Activated CD4-positive, alpha-beta T cell treated with anti-CD3 and anti-CD28 coated beads, Interleukin-10, Interleukin-2, amounts not matched to agents 100 ng/mL and 50 ng/mL, durations not matched to agents 16 hours and 8 hours (primary cell): ENCODE measurements around the gene PCNX1.
"Not testable (repeated sequence)": the region's sequence is repeated elsewhere in the genome, so short reads cannot be mapped to it uniquely, and the experiment has no call there.

Experiments used
- DNase-seq: peaks from one replicate; pipeline ENCODE4 v3.0.0-alpha.2; 2020

The PCNX1 gene

DNA sequence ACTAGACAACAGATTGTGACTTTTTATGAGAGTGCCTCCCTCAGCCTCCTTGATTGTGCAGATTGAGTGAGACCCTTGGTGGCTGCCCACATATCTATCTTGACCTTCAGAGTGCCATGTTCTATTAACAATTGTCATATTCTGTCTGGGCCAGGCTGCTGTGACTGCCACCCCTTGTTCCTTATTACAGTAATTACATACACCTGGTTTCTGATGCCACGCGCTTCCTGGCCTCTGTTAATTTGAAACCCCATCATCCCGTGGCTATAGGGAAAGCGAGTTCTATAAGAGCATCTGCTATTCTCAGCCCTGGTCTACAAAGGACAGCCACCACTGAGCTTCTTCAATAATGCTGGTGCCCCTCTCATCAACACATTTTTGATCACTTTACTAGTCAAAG, 228.7 kb downstream of the PCNX1 start:
- DNase-seq: no peak

- DNase-seq: no peak
Measured at GRCh38 chr14:71136386-71137060, 229.3 kb downstream of the PCNX1 start.

DNA sequence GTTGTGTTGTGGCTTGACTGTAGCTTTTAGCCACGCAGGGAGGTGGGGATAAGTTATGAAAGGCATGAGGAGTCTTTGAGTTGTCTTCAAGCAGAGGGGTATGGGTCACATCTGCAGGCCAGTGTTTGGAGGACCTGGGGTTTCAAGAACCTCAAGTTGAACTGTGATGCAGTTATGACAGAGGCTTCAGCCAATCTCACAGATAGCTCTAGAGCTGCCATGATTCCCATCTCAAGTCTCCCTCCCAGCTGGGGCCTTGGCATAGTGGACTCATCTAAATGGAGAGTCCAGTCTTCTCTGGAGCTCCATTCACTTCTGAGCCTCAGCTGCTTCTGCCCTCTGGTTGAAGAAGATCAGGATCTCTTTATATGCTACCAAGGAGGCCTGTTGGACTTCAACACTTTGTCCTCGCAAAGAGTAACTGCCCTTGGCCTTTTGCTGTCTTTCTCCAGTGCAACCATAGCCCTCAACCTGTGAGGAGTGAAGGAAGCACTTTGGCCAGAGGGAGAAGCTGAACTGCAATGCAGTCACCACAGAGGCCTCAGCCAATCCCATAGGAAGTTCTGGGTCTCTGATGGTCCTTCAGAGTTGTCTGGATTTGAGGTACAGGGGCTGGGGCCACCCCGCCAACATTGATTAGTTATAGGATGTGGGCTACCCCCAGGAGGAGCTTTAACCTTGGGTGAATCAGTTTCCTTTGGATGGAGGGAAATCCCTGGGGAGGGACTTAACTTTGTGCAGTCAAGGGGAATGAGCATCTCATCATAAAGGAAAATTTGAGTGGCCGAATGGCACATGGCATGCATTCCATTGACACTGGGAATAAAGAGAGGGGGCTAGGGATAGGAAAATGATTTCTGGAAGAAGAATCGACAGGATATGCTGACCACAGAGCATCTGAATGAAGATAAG, 230.5 kb downstream of the PCNX1 start:
- no peak for DNase-seq

DNA sequence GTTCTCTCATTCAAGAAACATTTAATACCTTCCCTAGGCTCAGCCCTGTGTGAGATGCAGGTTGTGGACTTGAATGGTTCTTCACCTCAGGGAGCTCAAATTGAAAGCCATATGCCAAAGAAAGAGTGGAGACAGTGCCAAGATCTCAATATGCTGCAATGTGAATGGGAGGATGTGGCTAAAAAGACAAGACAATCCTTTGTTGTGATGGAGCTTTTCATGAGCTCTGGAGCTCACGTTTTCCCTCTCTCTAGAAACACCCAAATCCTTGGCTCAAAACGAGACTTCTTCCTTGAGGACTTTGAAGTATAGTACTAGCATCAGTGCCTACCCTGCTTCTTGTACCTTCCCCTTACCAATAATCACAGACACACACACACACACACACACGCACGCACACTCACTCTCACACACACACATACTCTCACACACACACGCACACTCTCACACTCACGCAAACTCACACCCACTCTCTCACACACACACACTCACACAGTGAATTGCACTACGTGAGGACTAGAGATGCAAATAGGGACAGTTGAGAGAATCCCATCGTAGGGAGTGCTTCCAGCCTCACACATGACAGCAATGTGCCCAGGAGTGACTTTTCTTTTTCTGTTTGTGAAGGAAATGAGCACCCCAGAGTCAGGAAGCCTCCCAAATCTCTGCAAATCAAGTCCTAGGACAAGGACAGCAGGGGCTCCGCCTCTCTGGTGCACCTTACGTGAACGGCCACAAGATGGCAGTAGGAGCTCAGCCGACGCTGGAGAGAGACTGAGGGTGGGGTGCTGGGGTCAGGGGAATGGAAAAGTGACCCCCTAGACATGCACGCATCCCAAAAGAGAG, 231.4 kb downstream of the PCNX1 start:
- DNase-seq: peak; percentile 67

DNA sequence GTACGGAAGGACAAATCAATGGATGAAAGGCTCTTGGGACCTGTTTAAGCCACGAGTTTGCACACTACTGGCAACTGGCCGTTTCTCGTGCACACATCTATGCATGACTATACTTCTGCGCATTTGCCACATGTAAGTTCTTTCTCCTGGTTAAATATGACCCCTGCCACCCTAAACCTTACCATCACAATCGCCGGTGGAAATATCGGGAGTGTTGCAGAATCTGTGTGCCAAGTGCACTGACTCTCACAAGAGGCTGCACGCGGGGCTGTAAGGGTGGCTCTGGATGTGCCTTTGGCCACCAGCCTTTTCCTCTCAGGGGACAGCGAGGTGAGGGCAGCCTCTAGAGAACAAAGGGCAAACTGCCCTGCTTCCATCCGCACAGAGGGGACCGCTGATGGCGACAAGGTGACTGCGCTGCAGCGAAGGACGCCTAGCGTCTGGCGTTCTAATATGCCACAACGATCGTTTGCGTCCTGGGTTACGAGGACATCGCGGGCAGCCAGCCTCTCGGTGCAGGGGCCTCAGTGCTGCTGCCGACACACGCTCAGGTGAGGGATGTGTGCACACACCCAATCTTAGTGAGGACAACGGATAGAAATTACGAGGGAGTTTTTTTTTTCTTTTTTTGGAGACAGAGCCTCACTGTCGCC, 232.2 kb downstream of the PCNX1 start:
- no peak for DNase-seq

GRCh38 chr14:71140157-71140556, 232.9 kb downstream of the PCNX1 start:
- DNase-seq: no peak

DNA sequence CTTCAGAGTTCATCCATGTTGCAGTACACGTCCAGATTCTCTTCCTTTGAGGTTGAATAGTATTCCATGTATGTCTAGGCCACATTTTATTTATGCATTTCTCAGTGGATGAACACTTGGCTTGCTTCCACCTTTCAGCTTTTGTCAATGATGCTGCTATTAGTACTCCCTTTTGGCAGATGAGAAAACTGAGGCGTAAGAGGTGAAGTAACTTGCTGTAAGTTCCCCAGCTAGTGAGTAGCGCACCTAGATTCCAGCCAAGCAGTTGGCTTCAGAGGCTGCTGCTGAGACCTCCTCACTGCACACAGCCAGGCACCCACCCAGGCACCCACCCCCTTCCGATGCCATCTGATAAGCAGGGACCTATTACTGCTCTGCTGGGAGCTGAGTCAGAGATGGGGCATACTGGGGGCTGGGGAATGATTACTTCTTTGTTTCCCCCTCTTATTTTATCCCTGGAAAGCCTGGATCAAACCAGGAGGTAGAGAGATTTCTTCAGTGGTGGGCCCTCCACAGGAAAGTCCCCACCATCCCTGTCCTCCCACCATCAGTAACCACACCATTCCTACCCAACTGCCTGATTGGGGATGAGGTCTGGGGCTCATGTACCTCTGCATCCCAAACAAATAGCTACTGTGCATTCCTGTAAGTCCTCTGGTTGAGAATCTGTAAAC, 234.6 kb downstream of the PCNX1 start:
- peak; percentile 11 for DNase-seq

GRCh38 chr14:71142375-71143038, 235.2 kb downstream of the PCNX1 start:
- peak; percentile 91 for DNase-seq

DNA sequence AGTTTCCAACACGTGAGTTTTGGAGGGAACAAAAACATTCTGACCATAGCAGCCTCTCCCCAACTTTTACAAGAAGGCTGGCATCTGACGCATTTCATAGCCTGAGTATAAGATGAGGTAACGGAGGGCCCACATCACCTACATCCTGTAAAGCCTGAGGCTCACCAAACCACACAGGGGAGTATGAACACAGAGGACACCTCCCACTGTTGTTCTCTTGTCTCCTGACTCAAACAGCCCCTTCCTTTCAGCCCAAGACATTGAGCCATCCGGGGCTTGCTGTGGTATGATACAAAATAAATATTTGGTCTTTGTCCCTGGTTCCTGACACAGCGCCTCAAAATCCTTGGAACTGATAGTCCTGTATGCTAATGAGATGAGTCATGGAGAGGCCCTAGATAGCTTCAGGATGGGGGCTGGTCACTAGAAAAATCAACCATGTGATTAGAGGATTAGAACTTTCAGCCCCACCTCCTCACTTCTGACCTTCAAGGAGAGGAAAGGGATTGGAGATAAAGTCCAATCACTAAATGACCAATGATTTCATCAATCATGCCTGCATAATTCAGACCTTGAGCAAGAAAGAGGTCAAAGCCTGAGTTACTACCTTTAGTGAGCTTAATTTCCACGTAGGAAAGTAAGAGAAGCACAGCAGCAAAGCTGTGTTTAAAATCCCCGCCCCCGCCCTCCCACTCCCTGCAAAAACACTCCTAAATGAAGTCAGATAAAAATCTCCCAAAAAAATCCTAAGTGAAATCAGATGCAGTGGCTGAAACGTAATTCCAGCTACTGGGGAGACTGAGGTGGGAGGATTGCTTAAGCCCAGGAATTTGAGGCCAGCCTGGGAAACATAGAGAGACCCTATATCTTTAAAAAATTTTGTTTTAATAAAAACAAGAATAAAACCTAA, 236.4 kb downstream of the PCNX1 start:
- DNase-seq: peak; percentile 87

DNA sequence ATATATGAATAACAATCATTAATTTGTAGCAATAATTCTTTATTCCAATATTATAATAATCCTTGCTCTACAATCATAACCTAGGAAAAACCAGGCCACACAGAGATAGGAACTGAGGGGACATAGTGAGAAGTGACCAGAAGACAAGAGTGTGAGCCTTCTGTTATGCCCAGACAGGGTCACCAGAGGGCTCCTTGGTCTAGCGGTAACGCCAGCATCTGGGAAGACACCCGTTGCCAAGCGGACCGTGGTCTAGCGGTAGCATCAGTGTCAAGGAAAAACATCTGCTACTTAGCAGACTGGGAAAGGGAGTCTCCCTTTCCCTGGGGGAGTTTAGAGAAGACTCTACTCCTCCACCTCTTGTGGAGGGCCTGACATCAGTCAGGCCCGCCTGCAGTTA, 240.1 kb downstream of the PCNX1 start:
- DNase-seq: not testable (repeated sequence)

GRCh38 chr14:71148627-71149026, 241.4 kb downstream of the PCNX1 start:
- DNase-seq: no peak

DNA sequence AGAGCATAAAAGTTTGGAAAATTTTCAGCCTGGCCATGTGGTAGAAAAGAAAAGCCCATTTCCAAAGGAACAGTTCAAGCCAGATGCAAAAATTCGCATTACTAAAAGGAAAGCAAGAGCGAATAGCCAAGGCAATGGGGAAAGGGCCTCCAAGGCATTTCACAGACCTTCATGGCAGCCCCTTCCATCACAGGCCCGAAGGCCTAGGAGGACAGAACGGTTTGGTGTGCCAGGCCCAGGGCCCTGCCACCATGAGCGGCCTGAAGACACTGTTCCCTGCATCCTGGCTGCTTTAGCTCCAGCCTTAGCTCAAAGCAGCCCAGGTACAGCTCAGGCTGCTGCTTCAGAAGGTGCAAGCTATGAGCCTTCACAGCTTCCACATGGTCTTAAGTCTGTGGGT, 243.5 kb downstream of the PCNX1 start:
- no peak for DNase-seq

- DNase-seq: no peak
Measured at GRCh38 chr14:71155743-71156142, 248.5 kb downstream of the PCNX1 start.

DNA sequence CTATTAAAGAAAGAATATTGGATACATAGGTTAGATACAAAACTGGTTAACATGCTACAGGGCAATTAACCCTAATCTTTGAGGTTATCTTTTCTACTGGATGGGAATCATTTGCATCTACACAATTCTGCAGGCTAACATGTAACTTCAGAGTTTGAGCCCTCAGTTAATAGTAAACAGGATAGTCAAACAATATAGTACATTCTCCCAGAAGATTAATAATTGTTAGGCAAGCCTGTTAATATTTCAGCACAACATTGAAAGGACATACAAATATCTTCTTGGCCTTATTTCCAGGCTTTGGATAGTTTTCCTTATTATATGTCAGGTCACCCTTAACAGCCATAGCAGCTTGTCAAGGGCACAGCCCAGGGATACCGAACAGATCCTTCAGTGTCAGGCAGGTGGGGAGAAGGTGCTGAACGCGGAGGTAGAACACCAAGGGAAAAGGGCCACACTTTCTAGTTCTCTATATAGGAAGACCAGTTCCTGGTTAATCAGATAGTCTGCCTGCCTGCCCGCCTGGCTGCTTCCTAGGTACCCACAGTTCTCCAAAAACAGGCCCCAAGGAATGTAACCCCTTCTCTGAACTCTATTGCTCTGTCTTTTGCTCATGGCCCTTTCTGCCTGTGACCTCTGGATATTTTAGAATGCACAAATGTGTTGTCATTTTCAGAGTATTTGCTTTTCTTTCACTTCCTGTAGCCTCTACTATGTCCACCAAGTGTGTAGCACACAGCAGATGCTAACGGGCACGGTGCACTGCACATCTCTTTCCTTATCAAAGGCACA, 256.0 kb downstream of the PCNX1 start:
- DNase-seq: no peak

- DNase-seq: no peak
Measured at GRCh38 chr14:71163842-71164629, 256.8 kb downstream of the PCNX1 start.
